HepG2 (cell line): ENCODE data around the gene RPTOR. TPM values are rescaled to one million over a fixed set of nuclear protein-coding genes. Genes with fewer than 3 reads are reported as not detected.

Experiments
- DPF2 ChIP-seq: sonication (generic); formaldehyde crosslinking; IDR thresholded peaks from 2 replicates; pipeline ENCODE4 v1.4.0; 2020; ENCODE audit warnings: mild to moderate bottlenecking, low read depth, missing genetic modification reagents, borderline replicate concordance
- DZIP1 ChIP-seq: sonication (generic); formaldehyde crosslinking; IDR thresholded peaks from 2 replicates; pipeline ENCODE4 v1.5.0; 2020; ENCODE audit warnings: mild to moderate bottlenecking, missing genetic modification reagents
- EEA1 ChIP-seq: sonication (generic); formaldehyde crosslinking; IDR thresholded peaks from 2 replicates; pipeline ENCODE4 v1.5.1; 2020; ENCODE audit warnings: mild to moderate bottlenecking, missing genetic modification reagents, borderline replicate concordance
- ETV6 ChIP-seq: sonication (generic); formaldehyde crosslinking; conservative IDR thresholded peaks from 2 replicates; pipeline ENCODE4 v1.4.0; 2020; ENCODE audit warnings: missing genetic modification reagents
- MAFF ChIP-seq: IDR thresholded peaks from 2 replicates; pipeline ENCODE4 v1.6.1; 2011; ENCODE audit warnings: low read depth, low read length, improper control_type of control experiment
- SALL1 ChIP-seq: sonication (generic); formaldehyde crosslinking; IDR thresholded peaks from 2 replicates; pipeline ENCODE4 v1.8.0; 2022; ENCODE audit warnings: mild to moderate bottlenecking, missing genetic modification reagents
- UBTF ChIP-seq: sonication (generic); formaldehyde crosslinking; IDR thresholded peaks from 2 replicates; pipeline ENCODE4 v1.4.0; 2020; ENCODE audit warnings: mild to moderate bottlenecking, missing genetic modification reagents
- ZHX2 ChIP-seq, 2 experiments: sonication (generic) in 1 of 2; formaldehyde crosslinking in 1 of 2; IDR thresholded peaks; 2 replicates each; pipeline versions ENCODE4 v1.6.1 to v1.9.0; 2014 to 2022; ENCODE audit warnings: antibody characterized with exemption in 1 of 2, borderline replicate concordance in 1 of 2, inconsistent platforms in 1 of 2, low read depth in 1 of 2, missing genetic modification reagents in 1 of 2
- ZNF180 ChIP-seq: sonication (generic); formaldehyde crosslinking; IDR thresholded peaks from 2 replicates; pipeline ENCODE4 v1.4.0; 2020; ENCODE audit warnings: low read depth, missing genetic modification reagents, borderline replicate concordance
- ZNF263 ChIP-seq: sonication (generic); formaldehyde crosslinking; IDR thresholded peaks from 2 replicates; pipeline ENCODE4 v1.4.0; 2020; ENCODE audit warnings: missing genetic modification reagents
- ZNF431 ChIP-seq: sonication (generic); formaldehyde crosslinking; IDR thresholded peaks from 2 replicates; pipeline ENCODE4 v1.9.0; 2022; ENCODE audit warnings: missing genetic modification reagents, low read depth, mild to moderate bottlenecking, borderline replicate concordance
- ZNF550 ChIP-seq: sonication (generic); formaldehyde crosslinking; IDR thresholded peaks from 2 replicates; pipeline ENCODE4 v1.4.0; 2020; ENCODE audit warnings: mild to moderate bottlenecking, missing genetic modification reagents, borderline replicate concordance
- ZNF720 ChIP-seq: sonication (generic); formaldehyde crosslinking; IDR thresholded peaks from 2 replicates; pipeline ENCODE4 v1.4.0; 2020; ENCODE audit warnings: missing genetic modification reagents
- polyA plus RNA-seq, 8 experiments: library from polyadenylated mRNA; depleted of rRNA in 3 of 8; stranded (reverse) in 7 of 8; unstranded in 1 of 8; fragments of >200 nt; fragmentation: Illumina TruSeq in 4 of 8; extraction: Trizol in 4 of 8; gene quantifications; 2 replicates each; pipeline versions ENCODE4 v1.2.1 to v1.2.3, GENCODE V29; 2011 to 2016; ENCODE audit warnings: low read depth in 4 of 8, missing spikeins in 1 of 8, mixed read lengths in 1 of 8; ENCODE audit not compliant: insufficient read depth in 1 of 8
- total RNA-seq, 5 experiments: library from RNA; depleted of rRNA; stranded (reverse); fragments of >200 nt; fragmentation: Illumina TruSeq; extraction: Trizol; gene quantifications; 2 replicates each; pipeline ENCODE4 v1.2.3, GENCODE V29; 2016; ENCODE audit warnings: low read depth in 1 of 5
- TF ChIP-seq, protein P1 (sequence below): sonication (generic); formaldehyde crosslinking; IDR thresholded peaks from 2 replicates; pipeline ENCODE4; 2020; ENCODE audit warnings: missing genetic modification reagents, mild to moderate bottlenecking, borderline replicate concordance

The RPTOR gene
- total and polyA plus RNA-seq, 2 of the 13 experiments (the other 11 are each of a cell fraction or from before 2014, with no cell fraction given) = 6.6 to 25.3 TPM

- peak; percentile 19; the same call in 1 of the 2 replicates for TF ChIP-seq DZIP1 (CRISPR knock-in tag)
- TF ChIP-seq ZNF180 (CRISPR knock-in tag) = no peak
- TF ChIP-seq SALL1 (CRISPR knock-in tag) = no peak
- TF ChIP-seq, protein P1, sequence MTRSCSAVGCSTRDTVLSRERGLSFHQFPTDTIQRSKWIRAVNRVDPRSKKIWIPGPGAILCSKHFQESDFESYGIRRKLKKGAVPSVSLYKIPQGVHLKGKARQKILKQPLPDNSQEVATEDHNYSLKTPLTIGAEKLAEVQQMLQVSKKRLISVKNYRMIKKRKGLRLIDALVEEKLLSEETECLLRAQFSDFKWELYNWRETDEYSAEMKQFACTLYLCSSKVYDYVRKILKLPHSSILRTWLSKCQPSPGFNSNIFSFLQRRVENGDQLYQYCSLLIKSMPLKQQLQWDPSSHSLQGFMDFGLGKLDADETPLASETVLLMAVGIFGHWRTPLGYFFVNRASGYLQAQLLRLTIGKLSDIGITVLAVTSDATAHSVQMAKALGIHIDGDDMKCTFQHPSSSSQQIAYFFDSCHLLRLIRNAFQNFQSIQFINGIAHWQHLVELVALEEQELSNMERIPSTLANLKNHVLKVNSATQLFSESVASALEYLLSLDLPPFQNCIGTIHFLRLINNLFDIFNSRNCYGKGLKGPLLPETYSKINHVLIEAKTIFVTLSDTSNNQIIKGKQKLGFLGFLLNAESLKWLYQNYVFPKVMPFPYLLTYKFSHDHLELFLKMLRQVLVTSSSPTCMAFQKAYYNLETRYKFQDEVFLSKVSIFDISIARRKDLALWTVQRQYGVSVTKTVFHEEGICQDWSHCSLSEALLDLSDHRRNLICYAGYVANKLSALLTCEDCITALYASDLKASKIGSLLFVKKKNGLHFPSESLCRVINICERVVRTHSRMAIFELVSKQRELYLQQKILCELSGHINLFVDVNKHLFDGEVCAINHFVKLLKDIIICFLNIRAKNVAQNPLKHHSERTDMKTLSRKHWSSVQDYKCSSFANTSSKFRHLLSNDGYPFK (CRISPR knock-in tag) = 0 out of 2 replicates have a peak, but pooled peaks have one; percentile 3
- TF ChIP-seq ZNF431 = no peak
- no peak for TF ChIP-seq ZNF720 (CRISPR knock-in tag)
- no peak for TF ChIP-seq MAFF
- TF ChIP-seq EEA1 (CRISPR knock-in tag) = no peak
- TF ChIP-seq ZHX2 (IDR thresholded peaks at IDR 0.05; ENCODE audit: low read depth) = no peak
- TF ChIP-seq ZHX2 (CRISPR knock-in tag; IDR thresholded peaks at IDR 0.05; ENCODE audit: borderline replicate concordance) = no peak
- TF ChIP-seq UBTF = 0 out of 2 replicates have a peak, but pooled peaks have one; percentile 10
- TF ChIP-seq ETV6 (CRISPR knock-in tag) = no peak
- no peak for TF ChIP-seq DPF2 (CRISPR knock-in tag)
- peak; percentile 80; the same call in 1 of the 2 replicates for TF ChIP-seq ZNF550 (CRISPR knock-in tag)
- TF ChIP-seq ZNF263 (CRISPR knock-in tag) = 0 out of 2 replicates have a peak, but pooled peaks have one; percentile 4
Observed at GRCh38 chr17:80989586-80989913, 444.9 kb downstream of the RPTOR start (continued).
